GM19467 (cell line): ENCODE data around the gene FER.
A peak's percentile ranks its signal among the peaks of the same experiment; 100 is the strongest.
"Not testable (repeated sequence)": the region's sequence is repeated elsewhere in the genome, so short reads cannot be mapped to it uniquely, and the experiment has no call there.

Experiments
- ATAC-seq: cut with Tn5 transposase; IDR thresholded peaks from one replicate; pipeline ENCODE4 v1.9.1; 2021; ENCODE audit warnings: mild to moderate bottlenecking, moderate library complexity; ENCODE audit not compliant: unreplicated experiment

The FER gene

DNA sequence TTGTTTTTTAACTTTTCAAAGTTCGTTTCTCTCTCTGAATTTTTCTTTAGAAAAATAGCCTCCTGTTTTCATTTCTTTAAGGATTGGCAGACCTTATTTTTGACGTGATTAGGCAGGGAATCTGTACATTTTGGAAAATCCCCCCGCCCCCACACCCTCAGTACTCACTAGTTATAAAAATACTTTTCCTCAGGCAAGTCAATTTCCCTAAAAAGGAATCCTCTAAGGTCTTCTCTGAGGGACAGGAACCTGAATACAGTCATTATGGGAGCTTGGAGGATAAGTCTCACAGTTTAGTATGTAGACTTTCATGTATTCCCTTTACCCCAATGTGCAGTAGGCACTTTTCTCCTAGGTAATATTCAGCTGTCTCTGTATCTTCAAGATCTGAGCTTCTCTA is 3.9 kb upstream of the FER start:
- no peak for ATAC-seq

- no peak for ATAC-seq
These were observed 455 bp upstream of the FER start for GRCh38 chr5:108747111-108747773.

- ATAC-seq, result peak; percentile 97
These were observed 867 bp downstream of the FER start for GRCh38 chr5:108748401-108749127.

- peak; percentile 24 for ATAC-seq
These were observed 1.6 kb downstream of the FER start for GRCh38 chr5:108749128-108749861.

DNA sequence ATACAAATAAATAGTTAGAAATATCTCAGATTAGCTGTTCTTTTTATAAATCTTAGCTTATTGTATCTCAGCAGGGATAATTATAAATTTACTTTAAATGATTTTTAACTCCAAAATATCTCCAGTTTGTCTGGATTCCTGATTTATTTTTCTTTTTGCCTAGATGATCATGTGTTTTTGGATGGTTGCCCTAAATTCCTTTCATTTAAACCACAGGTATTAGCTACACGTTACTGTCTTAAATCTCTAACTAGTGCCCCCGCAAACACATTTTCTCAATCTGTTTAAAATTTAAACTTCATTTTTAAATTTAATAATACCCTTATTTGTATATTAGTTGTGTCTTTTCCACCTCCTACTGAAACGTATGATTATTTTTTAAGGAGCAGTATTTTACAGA is 5.6 kb downstream of the FER start:
- ATAC-seq, result no peak

- no peak for ATAC-seq
These were observed 6.2 kb downstream of the FER start for GRCh38 chr5:108753877-108754276.

DNA sequence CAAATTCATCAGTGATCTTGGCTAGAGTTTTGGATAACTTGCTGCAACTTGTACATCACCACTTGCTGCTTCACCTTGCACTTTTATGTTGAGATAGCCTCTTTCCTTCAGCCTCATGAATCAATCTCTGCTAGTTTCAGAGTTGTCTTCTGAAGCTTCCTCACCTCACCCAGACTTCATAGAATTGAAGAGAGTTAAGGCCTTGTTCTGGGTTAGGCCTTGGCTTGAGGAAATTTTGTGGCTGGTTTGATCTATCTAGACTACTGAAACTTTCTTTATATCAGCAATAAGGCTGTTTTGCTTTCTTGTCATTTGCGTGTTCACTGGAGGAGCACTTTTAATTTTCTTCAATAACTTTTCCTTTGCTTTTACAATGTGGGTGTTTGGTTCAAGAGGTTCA is 12.8 kb downstream of the FER start:
- ATAC-seq, result no peak

DNA sequence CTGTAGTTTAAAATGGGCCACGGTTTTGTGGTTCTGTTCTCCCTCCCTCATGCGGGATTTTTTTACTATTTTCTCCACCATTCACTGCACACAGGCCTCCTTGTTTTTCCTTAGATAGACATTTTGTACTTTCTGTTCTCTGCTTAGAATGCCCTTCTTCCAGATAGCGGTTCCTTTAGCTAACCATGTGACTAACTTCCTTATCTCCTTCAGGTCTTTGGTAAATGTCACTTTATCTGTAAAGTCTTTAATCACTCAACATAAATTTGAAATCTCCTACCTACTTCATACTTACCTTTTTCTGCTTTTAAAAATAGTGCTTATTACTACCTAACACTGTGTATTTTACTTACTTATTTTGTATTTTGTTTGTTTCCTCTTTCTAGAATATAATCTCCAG is 15.0 kb downstream of the FER start:
- ATAC-seq, result no peak

DNA sequence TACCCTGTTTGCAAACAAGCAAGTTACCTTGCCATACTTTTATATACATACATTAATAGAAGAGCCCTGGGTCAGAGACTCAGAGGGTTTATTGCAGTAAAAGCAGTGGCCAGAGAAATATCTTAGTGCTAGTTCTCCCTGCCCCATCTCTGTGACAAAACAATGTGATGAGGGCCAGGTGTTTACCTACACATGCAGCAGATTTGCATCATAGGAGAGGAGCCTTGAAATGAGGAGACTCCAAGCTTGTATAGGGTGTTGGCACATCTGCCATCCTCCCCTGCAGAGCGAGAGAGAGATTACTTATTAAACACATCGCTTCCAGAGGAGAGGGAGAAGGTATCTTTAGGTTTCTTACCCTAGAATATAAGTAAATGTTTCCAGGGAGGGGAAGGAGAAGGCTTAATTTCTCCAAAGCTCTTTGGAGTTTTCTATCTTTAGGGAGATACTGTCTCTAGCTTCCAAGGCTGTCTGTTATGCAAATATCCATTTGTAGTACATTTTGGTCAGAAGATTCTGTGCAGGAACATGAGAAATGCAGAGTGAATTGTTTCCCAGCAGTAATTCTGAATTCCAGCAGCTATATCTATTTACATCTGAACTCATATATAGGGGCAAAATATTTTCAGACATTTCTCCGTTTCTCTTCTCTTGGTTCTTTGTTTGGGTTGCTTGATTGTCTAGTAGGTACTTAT is 15.7 kb downstream of the FER start:
- ATAC-seq, result no peak

GRCh38 chr5:108765647-108766046 is 17.9 kb downstream of the FER start:
- ATAC-seq, result no peak

GRCh38 chr5:108766916-108767315 is 19.2 kb downstream of the FER start:
- not testable (repeated sequence) for ATAC-seq

DNA sequence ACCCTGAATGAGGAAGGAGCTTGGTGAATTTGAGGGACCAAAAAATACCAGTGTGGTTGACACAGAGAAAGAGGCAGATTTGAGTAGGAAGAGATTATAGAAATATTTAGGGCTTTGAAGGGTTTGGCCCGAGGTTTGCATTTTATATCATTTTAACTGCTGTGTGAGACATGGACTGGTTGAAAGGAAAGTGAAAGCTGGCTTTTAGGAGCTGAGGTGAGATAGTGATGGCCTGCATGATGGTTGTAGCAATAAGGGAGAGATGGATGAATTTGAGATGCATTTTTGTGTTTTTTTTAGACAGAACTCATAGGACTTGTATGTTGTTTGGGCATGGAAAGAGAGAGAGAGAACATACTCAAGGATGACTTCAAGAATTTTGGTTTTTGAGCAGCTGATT is 21.7 kb downstream of the FER start:
- ATAC-seq, result peak; percentile 63

GRCh38 chr5:108772626-108773025 is 24.9 kb downstream of the FER start:
- ATAC-seq, result no peak

DNA sequence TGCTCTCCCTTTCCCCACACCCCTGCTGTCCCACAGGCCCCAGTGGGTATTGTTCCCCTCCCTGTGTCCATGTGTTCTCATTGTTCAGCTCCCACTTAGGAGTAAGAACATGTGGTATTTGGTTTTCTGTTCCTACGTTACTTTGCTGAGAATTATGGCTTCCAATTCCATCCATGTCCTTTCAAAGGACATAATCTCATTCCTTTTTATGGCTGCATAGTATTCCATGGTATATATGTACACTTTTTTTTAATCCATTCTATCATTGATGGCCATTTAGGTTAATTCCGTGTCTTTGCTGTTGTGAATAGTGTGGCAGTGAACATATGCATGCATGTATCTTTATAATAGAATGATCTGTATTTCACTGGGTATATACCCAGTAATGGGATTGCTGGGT is 25.6 kb downstream of the FER start:
- no peak for ATAC-seq

DNA sequence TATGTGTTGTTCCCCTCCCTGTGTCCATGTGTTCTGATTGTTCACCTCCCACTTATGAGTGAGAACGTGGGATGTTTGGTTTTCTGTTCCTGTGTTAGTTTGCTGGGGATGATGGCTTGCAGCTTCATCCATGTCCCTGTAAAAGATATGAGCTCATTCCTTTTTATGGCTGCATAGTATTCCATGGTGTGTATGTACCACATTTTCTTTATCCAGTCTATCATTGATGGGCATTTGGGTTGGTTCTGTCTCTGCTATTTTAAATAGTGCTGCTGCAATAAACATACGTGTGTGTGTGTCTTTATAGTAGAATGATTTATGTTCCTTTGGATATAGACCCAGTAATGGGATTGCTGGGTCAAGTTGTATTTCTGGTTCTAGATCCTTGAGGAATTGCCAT is 26.4 kb downstream of the FER start:
- not testable (repeated sequence) for ATAC-seq

DNA sequence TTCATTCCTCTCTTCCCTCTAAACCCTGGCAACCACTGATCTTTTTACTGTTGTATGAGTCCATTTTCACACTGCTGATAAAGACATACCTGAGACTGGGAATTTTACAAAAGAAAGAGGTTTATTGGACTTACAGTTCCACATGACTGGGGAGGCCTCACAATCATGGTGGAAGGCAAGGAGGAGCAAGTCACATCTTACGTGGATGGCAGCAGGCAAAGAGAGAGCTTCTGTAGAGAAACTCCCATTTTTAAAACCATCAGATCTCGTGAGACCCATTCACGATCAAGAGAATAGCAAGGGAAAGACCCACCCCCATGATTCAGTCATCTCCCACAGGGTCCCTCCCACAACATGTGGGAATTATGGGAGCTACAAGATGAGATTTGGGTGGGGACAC is 29.9 kb downstream of the FER start:
- not testable (repeated sequence) for ATAC-seq

DNA sequence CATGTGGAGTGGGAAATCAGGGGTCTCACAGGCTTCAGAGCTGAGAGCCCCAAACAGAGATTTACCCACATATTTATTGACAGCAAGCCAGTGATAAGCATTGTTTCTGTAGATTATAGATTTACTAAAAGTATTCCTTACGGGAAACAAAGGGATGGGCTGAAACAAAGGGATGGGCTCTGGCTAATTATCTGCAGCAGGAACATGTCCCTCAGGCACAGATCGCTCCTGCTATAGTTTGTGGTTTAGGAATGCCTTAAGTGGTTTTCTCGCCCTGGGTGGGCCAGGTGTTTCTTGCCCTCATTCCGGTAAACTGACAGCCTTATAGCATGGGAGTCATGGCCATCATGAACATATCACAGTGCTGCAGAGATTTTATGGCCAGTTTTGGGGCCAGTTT is 36.9 kb downstream of the FER start:
- not testable (repeated sequence) for ATAC-seq

DNA sequence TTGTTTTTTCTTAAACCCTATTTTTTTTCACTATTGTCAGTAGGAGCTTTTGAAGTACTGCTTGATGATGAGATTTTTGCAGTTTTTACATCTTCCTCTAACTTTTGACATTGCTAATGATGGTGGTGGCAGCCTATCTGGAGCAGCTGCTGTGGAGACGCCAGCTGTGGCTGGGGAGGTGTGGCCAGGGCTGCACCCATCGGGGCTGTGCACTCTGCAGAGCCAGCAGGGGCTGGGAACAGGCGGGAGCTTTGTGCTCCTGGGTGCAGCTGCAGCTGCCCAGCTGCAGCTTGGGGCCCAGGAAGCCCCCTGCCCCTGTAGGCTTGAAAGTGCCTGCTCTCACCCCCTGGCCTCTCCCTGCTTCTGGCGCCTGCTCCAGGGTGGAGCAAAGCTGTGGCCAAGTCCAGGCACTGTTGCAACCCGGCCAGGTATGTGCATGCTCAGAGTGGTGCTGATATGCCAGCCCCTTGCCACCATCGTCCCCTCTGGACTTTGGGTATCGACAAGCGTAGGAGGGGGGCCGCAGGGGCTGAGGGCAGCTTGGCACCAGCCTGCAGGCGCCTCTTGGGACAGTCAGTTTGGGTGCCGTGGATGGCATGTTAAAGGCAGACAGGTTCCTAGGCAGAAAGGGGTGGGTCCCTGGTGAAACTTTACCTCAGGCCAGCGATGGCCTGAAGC is 39.2 kb downstream of the FER start:
- no peak for ATAC-seq

DNA sequence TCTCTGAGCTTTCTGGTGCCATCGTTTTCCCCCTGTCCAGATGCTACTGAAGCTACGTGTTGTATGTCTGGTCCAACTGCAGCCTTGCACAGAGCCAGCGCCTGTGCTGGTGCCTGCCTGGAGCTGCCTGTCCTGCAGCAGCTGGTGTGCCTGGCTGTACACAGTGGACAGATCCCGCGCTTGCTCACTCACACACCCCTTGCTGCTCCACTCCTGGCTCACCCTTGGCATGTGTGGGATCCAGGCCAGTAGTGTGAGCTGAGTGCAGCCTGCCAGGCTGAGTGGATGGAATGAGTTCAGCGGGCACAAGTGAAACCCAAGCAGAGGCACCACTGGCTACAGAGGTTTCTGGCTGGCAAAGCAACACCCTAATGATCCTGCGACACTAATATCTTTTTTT is 40.4 kb downstream of the FER start:
- ATAC-seq, result no peak

GRCh38 chr5:108793207-108793606 is 45.5 kb downstream of the FER start:
- no peak for ATAC-seq

DNA sequence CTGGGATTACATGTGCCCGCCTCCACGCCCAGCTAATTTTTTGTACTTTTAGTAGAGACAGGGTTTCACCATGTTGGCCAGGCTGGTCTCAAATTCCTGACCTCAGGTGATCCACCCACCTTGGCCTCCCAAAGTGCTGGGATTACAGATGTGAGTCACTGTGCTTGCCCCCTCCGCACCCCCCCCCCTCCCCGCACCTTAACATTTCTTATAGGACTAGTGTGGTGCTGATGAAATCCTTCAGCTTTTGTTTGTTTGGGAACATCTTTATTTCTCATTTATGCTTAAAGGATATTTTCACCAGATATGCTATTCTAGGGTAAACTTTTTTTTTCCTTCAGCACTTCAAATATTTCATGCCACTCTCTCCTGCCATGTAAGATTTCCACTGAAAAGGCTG is 46.7 kb downstream of the FER start:
- not testable (repeated sequence) for ATAC-seq
